SHP77 treated with DMSO at 0.1 percent for 48 hours (cell line): Measurements from ENCODE around the gene RASL12.
"Not testable (repeated sequence)": the region's sequence is repeated elsewhere in the genome, so short reads cannot be mapped to it uniquely, and the experiment has no call there.

Source experiments
- DNase-seq: peaks from one replicate; lab custom pipeline; 2025; lab: John Stamatoyannopoulos, UW

Gene RASL12, protein sequence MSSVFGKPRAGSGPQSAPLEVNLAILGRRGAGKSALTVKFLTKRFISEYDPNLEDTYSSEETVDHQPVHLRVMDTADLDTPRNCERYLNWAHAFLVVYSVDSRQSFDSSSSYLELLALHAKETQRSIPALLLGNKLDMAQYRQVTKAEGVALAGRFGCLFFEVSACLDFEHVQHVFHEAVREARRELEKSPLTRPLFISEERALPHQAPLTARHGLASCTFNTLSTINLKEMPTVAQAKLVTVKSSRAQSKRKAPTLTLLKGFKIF

GRCh38 chr15:65067645-65068402 is at the start of gene RASL12:
Gene RASL12, minus strand, starts transcription at chr15:65067991. Its CDS starts 156 bp downstream, at chr15:65067835.
- DNase-seq = no peak

GRCh38 chr15:65115542-65115941 is 47.8 kb upstream of the RASL12 start:
- no peak for DNase-seq

- DNase-seq = no peak
Observed at GRCh38 chr15:65115086-65115485, 47.3 kb upstream of the RASL12 start, which contains the start of gene UBAP1L. Gene UBAP1L, minus strand, starts transcription at chr15:65115200. Its CDS starts 8,985 bp downstream, at chr15:65106215.

DNA sequence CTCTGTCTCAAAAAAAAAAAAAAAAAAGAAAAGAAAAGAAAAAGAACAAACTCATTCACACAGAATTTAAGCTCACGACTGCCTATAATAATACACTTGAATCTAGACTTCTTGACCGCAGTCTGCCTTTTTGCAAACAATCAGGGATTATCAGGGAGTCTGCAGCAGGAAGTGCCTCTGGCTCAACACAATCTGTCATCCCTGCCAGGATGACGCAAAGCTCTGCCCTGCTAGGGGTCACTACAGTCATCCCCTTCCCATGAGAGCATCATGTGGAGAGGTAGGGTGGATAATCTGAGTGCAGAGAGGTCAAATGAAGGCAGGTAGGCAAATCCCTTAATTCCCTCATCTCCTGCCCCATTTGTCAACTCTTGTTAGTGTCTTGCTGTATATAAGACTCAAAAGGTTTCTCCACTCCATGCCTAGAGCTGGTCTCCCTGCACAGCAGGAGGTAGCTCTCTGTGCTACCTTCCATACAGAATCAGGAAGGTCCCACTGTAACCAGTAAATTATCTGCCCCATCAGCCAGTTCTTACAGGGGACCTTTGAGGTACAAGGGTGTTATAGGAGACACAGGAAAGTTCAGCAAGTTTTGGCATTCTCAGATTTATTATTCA is 43.0 kb upstream of the RASL12 start:
- DNase-seq = no peak

DNA sequence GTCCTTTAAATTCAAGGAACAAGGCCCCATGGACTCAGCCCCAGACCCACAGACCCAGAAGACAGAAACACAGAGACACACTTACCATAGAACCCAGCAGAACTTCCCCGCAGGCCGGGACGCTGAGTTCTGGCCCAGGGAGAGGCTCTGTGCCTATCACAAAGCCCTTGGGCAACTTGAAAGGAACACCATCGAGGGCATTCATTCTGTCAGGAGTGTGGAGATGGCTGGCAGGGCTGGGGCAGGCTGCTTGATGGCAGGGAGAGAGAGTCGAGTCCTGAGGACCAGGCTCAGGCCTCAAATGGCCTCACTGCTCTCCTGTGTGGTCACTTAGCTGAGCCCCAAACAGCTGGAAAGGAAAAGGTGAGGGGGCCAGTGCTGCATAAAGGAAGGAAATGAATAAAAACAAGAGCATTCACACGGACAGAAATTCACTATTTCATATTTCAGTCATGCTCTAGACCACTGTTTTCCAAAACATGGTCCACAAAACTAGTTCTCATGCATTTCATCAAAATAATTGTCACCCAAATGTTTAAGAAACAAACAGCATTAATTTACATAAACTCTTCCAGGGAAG is 38.3 kb upstream of the RASL12 start:
- DNase-seq = no peak

DNA sequence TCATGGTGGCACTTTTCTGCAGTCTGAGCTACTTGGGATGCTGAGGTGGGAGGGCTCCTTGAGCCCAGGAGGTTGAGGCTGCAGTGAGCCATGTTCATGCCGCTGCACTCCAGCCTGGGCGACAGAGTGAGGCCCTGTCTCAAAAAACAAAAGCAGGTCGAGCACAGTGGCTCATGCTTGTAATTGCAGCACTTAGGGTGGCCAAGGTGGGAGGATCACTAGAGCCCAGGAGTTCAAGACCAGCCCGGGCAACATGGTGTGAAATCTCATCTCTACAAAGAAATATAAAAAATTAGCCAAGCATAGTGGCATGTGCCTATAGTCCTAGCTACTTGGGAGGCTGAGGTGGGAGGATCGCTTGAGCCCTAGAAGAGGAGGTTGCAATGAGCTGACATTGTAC is 37.2 kb upstream of the RASL12 start:
- DNase-seq = no peak

DNA sequence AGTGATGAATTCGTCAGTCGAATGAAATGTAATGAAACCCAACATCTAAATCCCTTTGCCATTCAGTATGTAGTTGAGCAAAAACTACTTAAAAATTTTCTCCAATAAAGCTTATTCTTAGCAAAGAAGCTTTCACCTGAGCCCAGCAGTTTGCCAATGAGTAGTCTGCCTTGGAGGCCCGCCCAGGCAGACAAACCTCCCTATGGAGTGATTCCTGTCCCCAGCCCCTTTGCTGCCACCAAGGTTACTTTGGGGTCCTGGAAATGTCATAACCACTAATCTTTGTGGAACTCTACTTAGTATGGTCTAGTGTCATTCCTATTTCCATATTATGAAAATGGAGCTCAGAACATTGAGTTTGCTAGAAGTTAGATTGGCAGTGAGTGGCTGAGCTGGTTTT is 35.1 kb upstream of the RASL12 start:
- no peak for DNase-seq

DNA sequence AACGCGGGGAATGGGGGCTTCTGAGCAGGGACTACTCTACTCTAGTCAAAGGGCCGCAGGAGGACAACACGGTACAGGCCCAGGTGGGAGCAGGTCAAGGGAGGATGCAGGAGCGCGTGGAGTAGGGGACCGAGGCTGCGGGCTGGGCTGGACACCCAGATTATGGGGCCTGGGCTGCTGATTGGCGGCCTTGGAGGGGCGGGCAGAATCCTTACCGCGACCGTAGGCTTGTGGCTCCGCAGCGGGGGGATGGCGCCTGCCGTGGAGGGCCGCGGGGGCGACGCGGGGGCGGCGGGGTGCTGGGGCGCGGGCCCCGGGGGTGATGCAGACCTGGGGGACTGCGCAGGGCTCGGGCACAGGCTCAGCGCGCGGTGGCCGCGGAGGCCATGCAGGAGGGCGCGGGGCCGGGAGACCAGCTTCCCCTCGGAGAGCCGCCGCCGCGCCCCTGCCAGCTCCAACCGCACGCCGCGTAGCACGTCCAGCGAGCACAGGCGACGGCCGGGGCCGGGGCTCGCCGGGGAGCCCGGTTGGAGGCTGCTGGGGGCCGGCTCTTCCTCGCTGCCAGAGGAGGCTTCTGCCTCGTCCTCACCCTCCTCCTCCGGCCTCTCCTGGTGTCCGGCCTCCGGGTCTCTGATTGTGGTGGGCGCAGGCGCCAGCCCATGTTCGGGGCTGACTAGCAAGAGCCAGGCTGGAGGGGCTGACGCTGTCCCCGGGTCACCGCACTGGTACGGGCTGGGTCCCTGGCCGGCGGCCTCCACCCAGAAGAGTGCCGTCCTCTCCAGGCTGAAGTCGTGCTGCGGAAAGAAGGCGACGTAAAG is 34.3 kb upstream of the RASL12 start:
- no peak for DNase-seq

- DNase-seq = no peak
Observed at GRCh38 chr15:65101411-65101890, 33.7 kb upstream of the RASL12 start.

GRCh38 chr15:65100442-65100841 is 32.7 kb upstream of the RASL12 start:
- no peak for DNase-seq

DNA sequence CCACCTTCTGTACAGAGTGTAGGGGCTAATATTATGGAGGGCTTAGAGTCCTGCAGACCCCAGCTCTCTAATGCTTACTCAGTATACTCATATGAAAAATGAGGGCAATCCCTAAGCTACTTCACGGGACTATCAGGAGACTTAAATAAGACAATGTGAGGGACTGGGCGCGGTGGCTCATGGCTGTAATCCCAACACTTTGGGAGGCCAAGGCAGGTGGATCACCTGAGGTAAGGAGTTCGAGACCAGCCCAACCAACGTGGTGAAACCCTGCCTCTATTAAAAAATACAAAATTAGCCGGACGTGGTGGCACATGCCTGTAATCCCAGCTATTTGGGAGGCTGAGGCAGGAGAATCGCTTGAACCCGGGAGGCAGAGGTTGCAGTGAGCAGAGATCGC is 32.0 kb upstream of the RASL12 start:
- not testable (repeated sequence) for DNase-seq

DNA sequence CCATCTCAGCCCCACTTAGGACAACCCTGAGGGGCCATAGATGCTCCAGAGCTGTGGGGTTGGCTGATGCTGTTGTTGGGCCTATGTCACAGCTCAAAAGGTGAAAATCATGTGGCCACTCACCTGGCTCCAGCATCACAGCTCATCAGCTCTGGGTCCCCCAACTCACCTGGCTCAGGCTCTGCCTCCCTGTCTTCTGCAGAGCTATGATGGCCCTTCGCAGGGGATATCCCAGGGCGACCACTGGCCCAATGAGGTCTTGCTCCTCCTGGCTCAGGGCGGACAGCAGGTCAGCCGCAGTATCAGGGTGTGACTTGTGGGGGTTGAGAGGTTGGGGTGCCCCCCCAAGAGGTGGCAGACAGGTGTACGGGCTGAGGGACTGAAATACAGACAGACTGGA is 31.5 kb upstream of the RASL12 start:
- no peak for DNase-seq

GRCh38 chr15:65097651-65098263 is 30.0 kb upstream of the RASL12 start:
- no peak for DNase-seq

DNA sequence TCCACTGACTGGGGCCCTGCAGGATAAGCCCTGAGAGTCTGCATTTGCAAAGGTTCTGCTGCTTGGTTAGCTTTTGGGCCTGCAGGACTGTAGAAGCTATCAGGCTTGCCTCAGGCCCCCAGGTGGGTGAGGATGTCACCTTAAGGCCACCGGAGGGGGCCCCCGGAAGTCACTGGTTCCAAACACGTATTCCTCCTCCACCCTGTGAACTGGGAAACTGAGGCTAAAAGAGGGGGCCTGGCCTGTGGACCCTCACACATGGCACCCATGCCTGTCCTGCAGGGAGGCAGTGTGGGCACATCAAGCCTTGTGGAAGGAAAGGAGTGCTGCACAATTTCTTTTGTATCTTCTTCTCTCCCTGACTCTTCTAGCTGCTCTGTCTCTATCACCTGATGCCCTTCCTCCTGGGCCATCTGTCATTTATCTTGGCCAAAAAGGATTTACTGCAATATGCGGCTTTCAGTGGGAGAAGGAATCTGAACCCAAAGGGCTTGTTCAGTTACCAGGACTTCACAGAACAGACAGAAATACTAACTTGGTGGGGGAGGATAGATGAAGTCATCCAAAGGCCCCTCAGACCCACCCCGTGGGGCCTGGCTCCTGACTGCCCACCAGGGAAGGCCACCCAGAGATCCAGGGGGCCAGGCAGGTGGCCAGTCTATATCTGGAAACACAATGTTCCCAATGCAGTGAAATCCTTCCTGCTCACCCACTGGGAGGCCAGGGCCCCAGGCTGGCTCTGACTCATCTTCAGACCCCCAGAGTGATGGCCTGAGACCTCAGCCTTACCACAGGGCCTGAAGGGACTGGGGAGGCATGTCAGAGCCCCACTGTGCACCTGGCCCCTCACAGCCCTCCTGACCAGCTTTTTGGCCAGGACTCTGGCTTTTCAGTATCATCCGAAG is 28.9 kb upstream of the RASL12 start:
- no peak for DNase-seq

DNA sequence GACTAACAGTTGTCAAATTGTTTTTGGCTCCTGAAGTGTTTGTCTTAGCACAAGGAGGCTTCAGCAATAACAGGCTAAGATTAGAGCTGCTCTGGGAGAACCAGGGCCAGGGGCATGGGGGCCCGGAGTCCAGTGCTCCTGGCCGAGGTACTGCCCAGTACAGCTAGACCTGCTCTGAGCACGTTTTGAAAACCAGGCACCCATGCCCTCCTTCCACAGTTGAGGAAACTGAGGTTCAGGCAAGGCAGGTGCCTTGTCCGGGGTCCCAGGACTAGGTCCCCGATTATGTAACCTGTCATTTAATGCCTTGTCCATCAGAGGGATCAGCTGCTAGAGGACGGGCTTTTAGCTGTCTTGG is 27.9 kb upstream of the RASL12 start:
- DNase-seq = no peak

DNA sequence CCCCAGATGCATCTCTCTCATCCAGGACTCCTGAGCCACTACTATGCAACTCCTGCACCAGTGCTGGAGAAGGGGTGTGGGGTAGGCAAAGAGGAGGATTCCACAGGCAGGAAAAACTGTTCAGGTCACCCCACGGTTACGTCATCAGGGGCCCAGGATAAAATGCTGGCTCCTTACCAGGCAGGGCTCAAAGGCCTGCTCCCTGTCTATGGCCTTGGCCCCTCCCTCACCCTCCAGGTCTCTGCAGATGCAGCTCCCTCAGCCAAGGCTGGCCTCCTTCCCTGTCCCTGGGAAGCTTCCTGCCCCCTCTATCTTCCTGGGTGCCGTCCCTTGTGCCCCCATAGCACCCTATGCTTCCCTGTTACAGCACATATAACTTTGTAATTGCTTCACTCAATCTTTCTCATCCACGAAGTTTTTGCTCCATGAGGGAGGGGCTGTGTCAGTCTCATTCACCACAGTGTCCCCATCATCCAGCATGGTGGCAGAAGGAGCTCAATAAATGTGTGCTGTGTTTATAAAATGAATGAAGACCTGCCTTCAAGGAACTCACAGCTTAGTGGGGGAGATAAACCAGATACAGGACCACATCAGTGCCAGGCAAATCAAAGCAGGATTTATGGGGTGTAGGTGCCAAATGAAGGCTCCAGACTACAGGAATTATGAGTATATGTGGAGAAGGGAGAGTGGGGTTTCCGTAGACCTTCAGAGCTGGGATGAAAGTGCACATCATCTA is 27.4 kb upstream of the RASL12 start:
- DNase-seq = no peak

- no peak for DNase-seq
Observed at GRCh38 chr15:65094294-65094995, 26.7 kb upstream of the RASL12 start.

GRCh38 chr15:65093793-65094170 is 26.0 kb upstream of the RASL12 start:
- not testable (repeated sequence) for DNase-seq
